Raji (cell line): Measurements from ENCODE around the gene SELENOS.

Source experiments
- POLR2A ChIP-seq: IDR thresholded peaks from 2 replicates; pipeline ENCODE4 v1.6.1; 2011; ENCODE audit warnings: low read depth, low read length, control low read depth; ENCODE audit not compliant: insufficient read depth

Gene SELENOS, protein sequence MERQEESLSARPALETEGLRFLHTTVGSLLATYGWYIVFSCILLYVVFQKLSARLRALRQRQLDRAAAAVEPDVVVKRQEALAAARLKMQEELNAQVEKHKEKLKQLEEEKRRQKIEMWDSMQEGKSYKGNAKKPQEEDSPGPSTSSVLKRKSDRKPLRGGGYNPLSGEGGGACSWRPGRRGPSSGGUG

DNA sequence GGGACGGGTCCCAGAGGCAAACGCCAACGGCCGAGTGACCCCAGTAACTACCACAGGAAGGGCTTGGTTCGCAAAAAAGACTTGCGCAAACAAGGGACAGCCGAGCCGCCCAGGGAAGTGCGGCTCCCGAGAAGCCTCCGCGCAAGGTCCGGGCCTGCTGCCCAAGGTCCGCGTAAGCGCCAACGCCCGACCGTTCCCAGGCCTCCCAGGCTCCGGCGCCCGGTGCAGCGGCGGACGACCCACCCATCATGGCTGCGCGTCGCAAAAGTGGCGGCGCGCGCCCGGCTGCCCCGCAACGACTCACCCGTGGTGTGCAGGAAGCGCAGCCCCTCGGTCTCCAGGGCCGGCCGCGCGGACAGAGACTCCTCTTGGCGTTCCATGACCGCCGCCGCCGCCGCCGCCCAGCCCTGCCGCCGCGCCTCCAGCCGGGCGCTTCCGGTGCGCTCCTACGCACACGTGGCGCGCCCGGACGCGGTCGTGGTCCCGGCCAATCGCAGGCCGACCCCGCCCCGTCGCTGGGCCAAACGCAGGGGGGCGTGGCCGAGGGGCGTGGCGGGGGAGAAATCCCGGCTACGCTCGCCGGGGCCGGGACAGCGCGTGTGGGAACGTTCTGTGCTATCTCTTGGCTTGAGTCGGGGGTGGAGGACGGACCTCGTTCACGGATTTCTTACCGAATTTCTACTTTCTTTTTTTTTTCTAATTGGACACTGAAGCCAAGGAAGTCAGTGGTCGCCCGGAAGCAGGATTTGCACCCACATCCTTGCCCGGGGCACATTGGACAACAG is at the start of gene SELENOS:
Gene SELENOS, minus strand, starts transcription at position 448 of the 785 bp plus-strand sequence. Its CDS starts 68 bp downstream, at position 380.
- TF ChIP-seq POLR2A, result peak; percentile 64

GRCh38 chr15:101326462-101327146 is 49.3 kb upstream of the SELENOS start:
- TF ChIP-seq POLR2A, result no peak

- TF ChIP-seq POLR2A, result no peak
Observed at GRCh38 chr15:101326026-101326315, 48.7 kb upstream of the SELENOS start.

- no peak for TF ChIP-seq POLR2A
Observed at GRCh38 chr15:101325263-101326025, 48.2 kb upstream of the SELENOS start.

DNA sequence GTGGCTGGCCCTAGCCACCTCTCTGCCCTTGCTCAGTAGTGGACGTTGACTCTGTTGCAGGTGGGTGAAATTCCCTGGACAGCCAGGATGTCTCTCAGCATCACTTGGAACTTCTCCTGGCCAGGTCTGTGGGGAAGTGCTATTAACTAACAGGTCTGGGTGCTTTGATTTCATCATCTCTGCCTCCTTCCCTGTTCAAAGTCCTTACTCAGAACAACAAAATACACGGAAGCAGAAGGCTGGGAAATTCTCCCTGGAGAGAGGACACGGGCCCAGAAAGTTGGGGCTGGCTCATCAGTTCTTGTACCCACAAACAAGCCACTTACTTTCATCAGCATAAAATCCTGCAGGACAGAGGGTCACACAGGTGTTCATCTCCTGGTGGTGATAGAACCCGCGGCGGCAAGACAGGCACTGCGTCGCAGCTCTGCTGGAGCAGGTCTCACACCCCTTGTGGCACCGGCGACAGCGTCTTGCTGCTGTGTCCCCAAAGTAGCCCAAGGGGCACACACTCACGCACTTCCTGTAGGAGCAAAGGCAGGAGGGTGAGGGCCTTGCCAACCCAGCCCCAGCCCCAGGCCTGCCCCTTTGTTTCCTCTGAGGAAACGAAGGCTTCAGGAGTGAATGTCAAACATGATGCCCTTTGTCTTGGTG is 47.4 kb upstream of the SELENOS start:
- no peak for TF ChIP-seq POLR2A

DNA sequence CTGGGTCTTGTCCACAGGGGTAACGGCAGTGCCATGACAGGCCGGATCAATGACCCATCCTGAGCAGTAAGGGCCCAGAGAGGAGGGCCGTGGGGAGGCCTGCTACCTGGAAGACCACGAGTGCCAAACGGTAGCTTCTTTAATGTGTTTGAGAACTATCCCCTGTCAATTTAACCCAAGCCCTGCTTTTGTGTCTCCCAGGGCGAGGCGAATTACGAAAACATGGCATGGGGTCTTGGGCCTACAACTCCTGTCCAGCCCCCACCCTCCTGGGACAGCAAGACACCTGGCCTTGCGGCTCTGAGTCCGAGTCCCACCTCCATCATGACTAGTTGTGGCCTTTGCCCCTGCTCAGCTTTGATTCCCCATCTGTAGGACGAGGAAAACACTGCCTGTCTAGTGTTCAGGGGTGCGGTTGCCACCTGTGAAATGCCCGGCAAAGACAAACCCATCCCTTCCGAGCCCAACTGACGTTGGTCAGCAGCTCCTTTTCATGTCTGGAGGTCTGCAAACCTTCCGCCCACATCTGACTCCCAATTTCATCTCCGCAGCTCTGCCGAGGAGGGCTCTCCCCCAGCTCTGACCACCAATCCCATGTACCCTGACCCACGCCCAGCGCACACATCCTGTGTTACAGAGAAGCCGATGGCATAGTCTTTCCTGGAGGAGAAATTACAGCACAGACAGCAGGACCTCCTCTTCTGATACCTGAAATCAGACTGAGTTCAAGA is 46.7 kb upstream of the SELENOS start:
- no peak for TF ChIP-seq POLR2A

DNA sequence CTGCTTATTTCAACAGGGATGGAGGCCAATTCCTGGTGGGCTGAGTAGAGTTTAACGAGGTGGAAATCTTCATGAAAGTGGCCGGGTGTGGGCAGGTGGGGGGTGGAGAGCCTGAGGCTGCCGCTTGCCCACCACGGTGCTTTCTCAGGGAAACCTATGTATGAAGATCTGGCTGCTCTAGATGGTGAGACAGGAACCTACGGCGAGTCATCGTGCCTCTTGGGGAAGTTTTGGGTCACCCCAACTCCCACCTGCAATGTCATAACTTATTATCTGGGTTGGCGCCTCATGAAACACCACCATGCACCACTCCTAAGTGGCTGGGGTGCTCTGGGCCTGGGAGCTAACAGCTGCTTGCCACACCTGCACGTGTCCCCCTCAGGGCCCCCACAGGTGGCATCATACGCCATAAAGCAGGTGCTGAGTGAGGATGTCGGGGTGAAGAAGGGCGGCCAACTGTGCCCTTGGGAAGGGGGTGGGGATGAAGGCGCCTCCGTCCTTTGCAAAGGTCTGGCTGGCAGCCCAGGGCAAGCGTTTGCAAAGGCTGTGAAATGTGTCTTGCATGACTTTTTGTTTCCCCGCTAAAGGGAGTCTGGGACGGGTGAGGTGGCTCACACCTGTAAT is 45.7 kb upstream of the SELENOS start:
- TF ChIP-seq POLR2A, result no peak

GRCh38 chr15:101322016-101322695 is 44.9 kb upstream of the SELENOS start:
- TF ChIP-seq POLR2A, result no peak

DNA sequence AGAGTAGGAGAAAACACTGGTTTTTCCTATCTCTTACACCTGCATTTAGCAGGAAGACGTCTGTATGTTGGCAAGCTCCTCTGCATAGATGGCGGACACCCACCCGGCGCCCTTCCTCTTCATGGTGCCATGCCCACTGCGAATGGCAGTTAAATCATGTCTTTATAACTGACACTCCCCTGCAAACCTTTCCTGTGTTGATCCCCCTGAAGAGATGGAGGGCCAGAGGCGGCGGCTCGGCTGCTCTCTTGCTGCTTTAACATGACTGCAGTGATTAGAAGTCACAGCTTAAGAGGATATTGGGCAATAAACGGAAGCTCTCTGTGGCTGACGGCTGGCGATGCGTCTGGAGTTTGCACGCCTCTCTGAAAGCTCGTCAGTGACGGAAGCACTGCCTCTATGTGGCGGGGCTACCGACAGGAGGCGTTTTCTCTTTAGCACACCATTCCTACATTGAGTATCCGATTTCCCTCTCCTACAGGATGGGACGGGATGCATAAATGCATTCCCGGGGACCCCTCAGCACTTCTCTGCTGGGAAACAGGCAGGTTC is 43.3 kb upstream of the SELENOS start:
- no peak for TF ChIP-seq POLR2A

GRCh38 chr15:101318839-101319238 is 41.6 kb upstream of the SELENOS start:
- no peak for TF ChIP-seq POLR2A

DNA sequence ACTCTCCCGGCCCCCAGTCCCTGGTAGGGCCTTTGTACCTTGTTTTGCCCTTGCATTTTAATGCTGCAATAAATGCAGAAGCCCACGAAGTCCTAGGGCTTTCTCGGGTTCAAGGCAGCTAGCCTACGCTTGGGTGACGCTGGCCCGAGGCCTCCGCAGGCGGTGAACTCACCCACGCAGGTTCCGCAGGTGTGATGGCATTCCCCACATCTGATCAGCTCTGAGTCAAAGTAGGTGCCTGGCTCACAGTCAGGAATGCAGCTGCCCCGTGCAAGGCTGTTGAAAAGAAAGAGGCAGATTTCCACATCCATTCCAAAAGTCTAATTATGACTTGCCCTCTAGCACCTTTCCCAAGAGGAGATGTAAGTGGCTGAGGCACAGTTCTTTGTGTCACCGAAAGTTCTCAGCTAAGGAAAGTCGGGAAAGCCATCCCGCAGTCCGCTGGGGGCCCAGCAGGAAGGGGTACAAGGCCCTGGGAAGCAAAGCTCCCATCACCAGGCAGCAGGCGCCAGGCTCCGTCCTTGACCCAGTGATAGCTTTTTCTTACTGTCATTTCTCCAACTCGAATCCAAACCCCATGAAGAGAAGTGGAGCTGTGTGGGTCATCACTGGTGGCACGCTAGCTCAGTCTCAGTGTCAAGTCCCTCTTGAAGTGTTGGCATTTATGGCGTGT is 41.0 kb upstream of the SELENOS start:
- no peak for TF ChIP-seq POLR2A

- no peak for TF ChIP-seq POLR2A
Observed at GRCh38 chr15:101317336-101317872, 40.1 kb upstream of the SELENOS start.
